ENCODE results near the gene CARD14.
"Not testable (repeated sequence)": the region's sequence is repeated elsewhere in the genome, so short reads cannot be mapped to it uniquely, and the experiment has no call there.

Gene CARD14

GRCh38 chr17:80151333-80151732 is 18.5 kb upstream of the CARD14 start:
- DNase-seq: no peak

GRCh38 chr17:80152081-80152702 is 17.6 kb upstream of the CARD14 start:
- no peak for DNase-seq

GRCh38 chr17:80153004-80153403 is 16.8 kb upstream of the CARD14 start:
- DNase-seq: no peak

GRCh38 chr17:80154166-80154565 is 15.7 kb upstream of the CARD14 start:
- no peak for DNase-seq

- not testable (repeated sequence) for DNase-seq
Observed at GRCh38 chr17:80155600-80155999, 14.2 kb upstream of the CARD14 start.

- no peak for DNase-seq
Observed at GRCh38 chr17:80158846-80159245, 11.0 kb upstream of the CARD14 start.

- no peak for DNase-seq
Observed at GRCh38 chr17:80160536-80160935, 9.3 kb upstream of the CARD14 start.

GRCh38 chr17:80163336-80163735 is 6.5 kb upstream of the CARD14 start:
- no peak for DNase-seq

- DNase-seq: no peak
Observed at GRCh38 chr17:80164185-80164584, 5.6 kb upstream of the CARD14 start.

- no peak for DNase-seq
Observed at GRCh38 chr17:80166446-80166845, 3.4 kb upstream of the CARD14 start.

- no peak for DNase-seq
Observed at GRCh38 chr17:80168371-80168770, 1.5 kb upstream of the CARD14 start.

- DNase-seq: no peak
Observed at GRCh38 chr17:80169107-80169506, 723 bp upstream of the CARD14 start.

- DNase-seq: no peak
Observed at GRCh38 chr17:80171681-80172080, 1.9 kb downstream of the CARD14 start.

- DNase-seq: no peak
Observed at GRCh38 chr17:80173126-80173525, 3.3 kb downstream of the CARD14 start.

GRCh38 chr17:80173916-80174315 is 4.1 kb downstream of the CARD14 start:
- no peak for DNase-seq

- no peak for DNase-seq
Observed at GRCh38 chr17:80176757-80177156, 6.9 kb downstream of the CARD14 start.

GRCh38 chr17:80177986-80178595 is 8.3 kb downstream of the CARD14 start:
- DNase-seq: no peak

GRCh38 chr17:80180192-80180591 is 10.4 kb downstream of the CARD14 start:
- no peak for DNase-seq

- DNase-seq: no peak
Observed at GRCh38 chr17:80181431-80181830, 11.6 kb downstream of the CARD14 start.

GRCh38 chr17:80182118-80182844 is 12.5 kb downstream of the CARD14 start:
- DNase-seq: no peak

- DNase-seq: no peak
Observed at GRCh38 chr17:80182845-80183223, 13.0 kb downstream of the CARD14 start.

- DNase-seq: no peak
Observed at GRCh38 chr17:80183581-80184422, 14.0 kb downstream of the CARD14 start.

- no peak for DNase-seq
Observed at GRCh38 chr17:80184423-80184714, 14.5 kb downstream of the CARD14 start.

GRCh38 chr17:80185968-80186367 is 16.1 kb downstream of the CARD14 start:
- no peak for DNase-seq

Measured in NCI-H446 treated with DMSO at 0.1 percent for 48 hours (cell line).